ENCODE results near the gene OGFR. TPM values are rescaled to one million over a fixed set of nuclear protein-coding genes. Genes with fewer than 3 reads are reported as not detected.

OGFR gene
- total RNA-seq = 10 to 100 TPM; 60.2 to 76.9 TPM

DNA sequence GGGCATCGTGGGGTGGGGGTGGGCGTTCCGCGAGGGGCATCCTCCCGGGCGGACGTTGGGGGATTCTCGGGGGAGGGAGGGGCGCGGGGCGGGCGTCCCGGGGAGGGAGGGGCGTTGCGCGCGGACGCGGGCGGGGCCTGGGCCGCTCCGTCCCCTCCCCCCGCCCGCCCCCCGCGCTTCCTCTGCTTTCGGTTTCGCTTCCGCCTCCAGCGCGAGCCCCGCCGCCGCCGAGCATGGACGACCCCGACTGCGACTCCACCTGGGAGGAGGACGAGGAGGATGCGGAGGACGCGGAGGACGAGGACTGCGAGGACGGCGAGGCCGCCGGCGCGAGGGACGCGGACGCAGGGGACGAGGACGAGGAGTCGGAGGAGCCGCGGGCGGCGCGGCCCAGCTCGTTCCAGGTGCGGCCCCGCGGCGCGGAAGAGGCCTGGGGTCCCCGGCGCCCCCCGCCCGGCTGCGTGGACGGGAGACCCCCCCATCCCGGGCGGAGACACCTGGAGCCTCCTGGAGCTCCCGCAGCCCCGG lies at the start of gene OGFR:
TSS of gene OGFR (plus strand) at position 209 of the 528 bp plus-strand sequence. CDS start at position 234, 25 bp downstream.
- H3K27me3 ChIP-seq (replicated peaks; ENCODE audit: insufficient read depth) = no peaks in the 10 kb centered on the region
- peak within 1 kb of the TSS; percentile 92 to 100 for H3K4me3 ChIP-seq
- WGBS = no CpG with 5 or more reads among the region's 77 CpGs
- no peaks in the 10 kb centered on the region for H3K4me1 ChIP-seq (replicated peaks)
- DNase-seq (ENCODE audit: low spot score) = peak; percentile 62
- no peaks in the 10 kb centered on the region for H3K9me3 ChIP-seq
- TF ChIP-seq POLR2A (IDR thresholded peaks at IDR 0.05) (peak; percentile 71), POLR2AphosphoS5 (IDR thresholded peaks at IDR 0.05) (peak; percentile 50)
- TF ChIP-seq, protein P1, sequence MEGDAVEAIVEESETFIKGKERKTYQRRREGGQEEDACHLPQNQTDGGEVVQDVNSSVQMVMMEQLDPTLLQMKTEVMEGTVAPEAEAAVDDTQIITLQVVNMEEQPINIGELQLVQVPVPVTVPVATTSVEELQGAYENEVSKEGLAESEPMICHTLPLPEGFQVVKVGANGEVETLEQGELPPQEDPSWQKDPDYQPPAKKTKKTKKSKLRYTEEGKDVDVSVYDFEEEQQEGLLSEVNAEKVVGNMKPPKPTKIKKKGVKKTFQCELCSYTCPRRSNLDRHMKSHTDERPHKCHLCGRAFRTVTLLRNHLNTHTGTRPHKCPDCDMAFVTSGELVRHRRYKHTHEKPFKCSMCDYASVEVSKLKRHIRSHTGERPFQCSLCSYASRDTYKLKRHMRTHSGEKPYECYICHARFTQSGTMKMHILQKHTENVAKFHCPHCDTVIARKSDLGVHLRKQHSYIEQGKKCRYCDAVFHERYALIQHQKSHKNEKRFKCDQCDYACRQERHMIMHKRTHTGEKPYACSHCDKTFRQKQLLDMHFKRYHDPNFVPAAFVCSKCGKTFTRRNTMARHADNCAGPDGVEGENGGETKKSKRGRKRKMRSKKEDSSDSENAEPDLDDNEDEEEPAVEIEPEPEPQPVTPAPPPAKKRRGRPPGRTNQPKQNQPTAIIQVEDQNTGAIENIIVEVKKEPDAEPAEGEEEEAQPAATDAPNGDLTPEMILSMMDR (IDR thresholded peaks at IDR 0.05) = no peak
- intact Hi-C loops (cut with DNase I) = loop anchor here (5.0 to 10.0 kb wide), 2 partner anchors 137 to 300 kb away; no protein-coding TSS in a partner anchor
- peak within 1 kb of the TSS; percentile 89 to 91 for H3K27ac ChIP-seq
- peaks cover 0 to 19% of the 10 kb centered on the region in 2 donors for H3K36me3 ChIP-seq

DNA sequence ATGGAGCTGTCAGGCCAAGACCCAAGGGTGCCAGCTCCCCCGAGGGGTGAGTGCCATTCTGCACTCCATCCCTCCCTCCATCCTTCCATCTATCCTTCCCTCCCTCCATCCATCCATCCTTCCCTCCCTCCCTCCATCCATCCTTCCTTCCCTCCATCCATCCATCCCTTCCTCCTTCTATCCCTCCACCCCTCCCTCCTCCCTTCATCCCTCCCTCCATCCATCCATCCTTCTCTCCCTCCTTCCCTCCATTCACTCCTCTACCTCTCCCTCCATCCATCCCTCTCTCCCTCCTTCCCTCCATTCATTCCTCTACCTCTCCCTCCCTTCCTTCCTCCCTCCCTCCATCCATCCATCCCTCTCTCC lies 49.7 kb upstream of the OGFR start:
- intact Hi-C loops (cut with DNase I) = no loop called here
- Histone ChIP-seq H3K36me3 (no peaks in the 10 kb centered on the region), H3K27me3 (replicated peaks; ENCODE audit: insufficient read depth) (no peaks in the 10 kb centered on the region), H3K4me1 (replicated peaks) (no peaks in the 10 kb centered on the region), H3K4me3 (no peak overlapping the region), H3K9me3 (no peaks in the 10 kb centered on the region), H3K27ac (no peak overlapping the region)
- no peak for TF ChIP-seq POLR2AphosphoS5 (IDR thresholded peaks at IDR 0.05)
- TF ChIP-seq, protein P1 (IDR thresholded peaks at IDR 0.05) = no peak
- no peak for TF ChIP-seq POLR2A (IDR thresholded peaks at IDR 0.05)
- 88% methylated on average over 1 of the region's 1 CpG for WGBS
- DNase-seq (ENCODE audit: low spot score) = no peak

DNA sequence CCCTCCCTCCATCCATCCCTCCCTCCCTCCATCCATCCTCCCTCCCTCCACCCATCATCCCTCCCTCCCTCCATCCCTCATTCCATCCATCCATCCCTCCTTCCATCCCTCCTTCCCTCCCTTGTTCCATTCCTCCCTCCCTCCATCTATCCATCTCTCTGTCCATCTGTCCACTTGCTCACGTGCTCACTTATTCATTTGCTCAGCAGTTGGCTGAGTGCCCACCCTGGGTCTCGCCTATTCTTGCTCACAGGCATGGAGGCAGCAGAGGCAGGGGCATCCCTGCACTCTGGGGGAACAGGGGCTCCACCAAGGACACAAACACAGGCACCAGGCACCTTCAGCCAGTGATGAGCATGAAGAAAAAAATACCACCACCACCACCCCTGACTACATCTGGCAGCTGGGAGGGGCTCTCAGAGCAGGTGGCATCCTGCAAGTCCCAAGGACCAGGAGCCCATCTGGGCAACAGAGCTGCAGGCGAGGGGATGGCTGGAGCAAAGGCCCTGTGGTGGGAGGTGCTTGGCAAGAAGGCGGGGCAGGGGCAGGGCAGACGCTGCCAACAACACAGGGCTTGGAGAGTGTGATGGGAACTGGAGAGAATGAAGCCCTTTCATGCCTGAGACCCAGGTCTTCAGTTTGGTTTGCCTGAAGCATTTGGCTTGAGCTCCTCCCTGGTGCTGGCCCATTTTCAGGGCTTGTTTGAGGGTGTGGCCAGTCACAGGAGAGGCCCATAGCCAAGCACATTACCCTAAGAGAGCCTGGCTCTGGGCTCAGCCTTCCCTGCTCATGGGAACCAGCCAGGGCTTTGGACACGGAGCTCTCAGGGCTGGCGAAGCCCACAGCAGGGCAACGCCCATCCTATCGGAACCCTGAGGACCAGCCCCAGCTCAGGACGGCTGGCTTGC lies 48.6 kb upstream of the OGFR start:
- Histone ChIP-seq H3K4me1 (replicated peaks) (no peaks in the 10 kb centered on the region), H3K27ac (no peak overlapping the region), H3K27me3 (replicated peaks; ENCODE audit: insufficient read depth) (no peaks in the 10 kb centered on the region), H3K4me3 (no peak overlapping the region), H3K36me3 (no peaks in the 10 kb centered on the region), H3K9me3 (no peaks in the 10 kb centered on the region)
- DNase-seq (ENCODE audit: low spot score) = no peak
- TF ChIP-seq POLR2A (IDR thresholded peaks at IDR 0.05) (no peak), POLR2AphosphoS5 (IDR thresholded peaks at IDR 0.05) (no peak)
- TF ChIP-seq, protein P1 (IDR thresholded peaks at IDR 0.05) = no peak
- 47% methylated on average over 10 of the region's 10 CpGs for WGBS
- intact Hi-C loops (cut with DNase I) = no loop called here

- TF ChIP-seq, protein P1 (IDR thresholded peaks at IDR 0.05) = no peak
- TF ChIP-seq POLR2AphosphoS5 (IDR thresholded peaks at IDR 0.05) (no peak), POLR2A (IDR thresholded peaks at IDR 0.05) (no peak)
- intact Hi-C loops (cut with DNase I) = no loop called here
- Histone ChIP-seq H3K4me3 (no peak overlapping the region), H3K36me3 (no peaks in the 10 kb centered on the region), H3K9me3 (no peaks in the 10 kb centered on the region), H3K4me1 (replicated peaks) (no peaks in the 10 kb centered on the region), H3K27me3 (replicated peaks; ENCODE audit: insufficient read depth) (peaks cover 1% of the 10 kb centered on the region), H3K27ac (no peak overlapping the region)
- 78% methylated on average over 16 of the region's 16 CpGs for WGBS
- no peak for DNase-seq (ENCODE audit: low spot score)
Measured at GRCh38 chr20:62758226-62758912, 46.3 kb upstream of the OGFR start.

Data from prostate gland (tissue), 2 donors.